Measurements from ENCODE around the gene CPS1.

DNA sequence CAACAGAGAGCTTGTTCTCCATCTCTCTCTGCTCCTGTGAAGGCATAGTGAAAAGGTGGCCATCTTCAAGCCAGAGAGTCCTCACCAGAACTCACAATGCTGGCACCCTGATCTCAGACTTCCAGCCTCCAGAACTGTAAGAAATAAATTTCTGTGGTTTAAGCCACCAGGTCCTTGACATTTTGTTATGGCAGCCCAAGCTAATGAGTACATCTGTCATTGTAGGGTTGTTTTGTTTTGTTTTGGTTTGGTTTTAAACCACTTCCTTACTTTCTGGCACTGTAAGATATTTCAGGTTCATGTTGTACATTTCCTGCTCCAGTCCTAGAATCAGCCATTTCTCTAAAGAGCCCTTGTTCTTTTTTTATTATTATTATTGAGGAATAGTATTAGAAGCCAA, 171.2 kb downstream of the CPS1 start:
- TF ChIP-seq, protein P1, sequence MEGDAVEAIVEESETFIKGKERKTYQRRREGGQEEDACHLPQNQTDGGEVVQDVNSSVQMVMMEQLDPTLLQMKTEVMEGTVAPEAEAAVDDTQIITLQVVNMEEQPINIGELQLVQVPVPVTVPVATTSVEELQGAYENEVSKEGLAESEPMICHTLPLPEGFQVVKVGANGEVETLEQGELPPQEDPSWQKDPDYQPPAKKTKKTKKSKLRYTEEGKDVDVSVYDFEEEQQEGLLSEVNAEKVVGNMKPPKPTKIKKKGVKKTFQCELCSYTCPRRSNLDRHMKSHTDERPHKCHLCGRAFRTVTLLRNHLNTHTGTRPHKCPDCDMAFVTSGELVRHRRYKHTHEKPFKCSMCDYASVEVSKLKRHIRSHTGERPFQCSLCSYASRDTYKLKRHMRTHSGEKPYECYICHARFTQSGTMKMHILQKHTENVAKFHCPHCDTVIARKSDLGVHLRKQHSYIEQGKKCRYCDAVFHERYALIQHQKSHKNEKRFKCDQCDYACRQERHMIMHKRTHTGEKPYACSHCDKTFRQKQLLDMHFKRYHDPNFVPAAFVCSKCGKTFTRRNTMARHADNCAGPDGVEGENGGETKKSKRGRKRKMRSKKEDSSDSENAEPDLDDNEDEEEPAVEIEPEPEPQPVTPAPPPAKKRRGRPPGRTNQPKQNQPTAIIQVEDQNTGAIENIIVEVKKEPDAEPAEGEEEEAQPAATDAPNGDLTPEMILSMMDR (conservative IDR thresholded peaks at IDR 0.05; ENCODE audit: low read depth, low read length) = no peak
- TF ChIP-seq RFX5 (IDR thresholded peaks at IDR 0.05; ENCODE audit: low read depth, low read length) (no peak), SMC3 (IDR thresholded peaks at IDR 0.05; ENCODE audit: low read depth, low read length) (no peak), POLR2A (IDR thresholded peaks at IDR 0.05; ENCODE audit: low read depth, low read length) (no peak), RAD21 (IDR thresholded peaks at IDR 0.05; ENCODE audit: low read length) (no peak), MAFK (IDR thresholded peaks at IDR 0.05; ENCODE audit: low read depth, low read length) (no peak), MAZ (IDR thresholded peaks at IDR 0.05; ENCODE audit: borderline replicate concordance, low read depth, low read length) (no peak), MXI1 (IDR thresholded peaks at IDR 0.05; ENCODE audit: borderline replicate concordance, low read depth, low read length) (no peak)
- TF ChIP-seq, protein P2, sequence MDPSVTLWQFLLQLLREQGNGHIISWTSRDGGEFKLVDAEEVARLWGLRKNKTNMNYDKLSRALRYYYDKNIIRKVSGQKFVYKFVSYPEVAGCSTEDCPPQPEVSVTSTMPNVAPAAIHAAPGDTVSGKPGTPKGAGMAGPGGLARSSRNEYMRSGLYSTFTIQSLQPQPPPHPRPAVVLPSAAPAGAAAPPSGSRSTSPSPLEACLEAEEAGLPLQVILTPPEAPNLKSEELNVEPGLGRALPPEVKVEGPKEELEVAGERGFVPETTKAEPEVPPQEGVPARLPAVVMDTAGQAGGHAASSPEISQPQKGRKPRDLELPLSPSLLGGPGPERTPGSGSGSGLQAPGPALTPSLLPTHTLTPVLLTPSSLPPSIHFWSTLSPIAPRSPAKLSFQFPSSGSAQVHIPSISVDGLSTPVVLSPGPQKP (IDR thresholded peaks at IDR 0.05; ENCODE audit: borderline replicate concordance, low read depth, low read length) = no peak
- TF ChIP-seq, protein P3, sequence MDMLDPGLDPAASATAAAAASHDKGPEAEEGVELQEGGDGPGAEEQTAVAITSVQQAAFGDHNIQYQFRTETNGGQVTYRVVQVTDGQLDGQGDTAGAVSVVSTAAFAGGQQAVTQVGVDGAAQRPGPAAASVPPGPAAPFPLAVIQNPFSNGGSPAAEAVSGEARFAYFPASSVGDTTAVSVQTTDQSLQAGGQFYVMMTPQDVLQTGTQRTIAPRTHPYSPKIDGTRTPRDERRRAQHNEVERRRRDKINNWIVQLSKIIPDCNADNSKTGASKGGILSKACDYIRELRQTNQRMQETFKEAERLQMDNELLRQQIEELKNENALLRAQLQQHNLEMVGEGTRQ (IDR thresholded peaks at IDR 0.05; ENCODE audit: low read depth, low read length) = no peak

All from IMR-90 (cell line).